Activated B cell treated with CpG ODN at 0.5 μM for 24 hours (primary cell): ENCODE measurements around the gene CERS6. TPM values are rescaled to one million over a fixed set of nuclear protein-coding genes. Genes with fewer than 3 reads are reported as not detected.

Experiments
- ATAC-seq: fragments of 200-7000 bp; cut with Tn5 transposase; one replicate; pipeline ENCODE4 v1.10.0; 2021; ENCODE audit warnings: low read depth, mild to moderate bottlenecking, moderate library complexity
- CTCF ChIA-PET: fragments of 350-600 bp; sonication (Branson Sonifier 250); formaldehyde crosslinking; loops from one replicate; lab custom pipeline; 2021; ENCODE audit warnings: antibody characterized with exemption; lab: Charles Lee
- POLR2A ChIA-PET: fragments of 350-600 bp; sonication (Branson Sonifier 250); formaldehyde crosslinking; loops from one replicate; lab custom pipeline; 2021; ENCODE audit warnings: antibody characterized with exemption; lab: Charles Lee
- DNase-seq: peaks from one replicate; pipeline ENCODE4 v3.0.0; 2022
- H3K27ac Mint-ChIP-seq: one replicate; pipeline ENCODE4 v1.8.0; 2020; ENCODE audit warnings: mixed read lengths
- H3K27me3 Mint-ChIP-seq: one replicate; pipeline ENCODE4 v1.8.0; 2021; ENCODE audit warnings: mixed read lengths
- H3K36me3 Mint-ChIP-seq: one replicate; pipeline ENCODE4 v1.8.0; 2021; ENCODE audit warnings: low read depth, mixed read lengths
- H3K4me1 Mint-ChIP-seq: one replicate; pipeline ENCODE4 v1.8.0; 2021; ENCODE audit warnings: mixed read lengths
- H3K4me3 Mint-ChIP-seq: one replicate; pipeline ENCODE4 v1.8.0; 2020; ENCODE audit warnings: mild to moderate bottlenecking, mixed read lengths
- H3K9me3 Mint-ChIP-seq: one replicate; pipeline ENCODE4 v1.8.0; 2020; ENCODE audit warnings: mixed read lengths
- CTCF ChIP-seq: fragments of 200-600 bp; IDR thresholded peaks from one replicate; pipeline ENCODE4 v1.8.0; 2022; ENCODE audit warnings: antibody characterized with exemption, mild to moderate bottlenecking
- intact Hi-C: fragments of 100-400 bp; cut with micrococcal nuclease; formaldehyde crosslinking; loops from one replicate; pipeline ENCODE4 v1.15.1; 2024
- total RNA-seq: library from RNA; stranded (reverse); gene quantifications from 2 replicates; pipeline ENCODE4 v1.2.3, GENCODE V29; 2022

CERS6 gene
- total RNA-seq, 1 donor from 2014 or later: 5.3 TPM

- ChIA-PET POLR2A (no interaction called here), CTCF (interaction anchor here (0.6 kb wide), 1 partner anchor 371 kb away, joined by 4 read pairs; no protein-coding TSS in a partner anchor)
- ATAC-seq: no peak
- intact Hi-C loops: no loop called here
- Mint-ChIP-seq H3K9me3 (no peaks in the 10 kb centered on the region), H3K36me3 (no peaks in the 10 kb centered on the region), H3K27ac (no peak overlapping the region), H3K4me1 (no peaks in the 10 kb centered on the region), H3K4me3 (no peak overlapping the region), H3K27me3 (no peaks in the 10 kb centered on the region)
- no peak for DNase-seq
- TF ChIP-seq CTCF: no peak
These were observed 349.5 kb downstream of the CERS6 start for GRCh38 chr2:168805615-168806014.

GRCh38 chr2:168809537-168809936 is 353.5 kb downstream of the CERS6 start:
- Mint-ChIP-seq H3K4me1 (no peaks in the 10 kb centered on the region), H3K36me3 (no peaks in the 10 kb centered on the region), H3K9me3 (no peaks in the 10 kb centered on the region), H3K4me3 (no peak overlapping the region), H3K27ac (no peak overlapping the region), H3K27me3 (no peaks in the 10 kb centered on the region)
- no peak for DNase-seq
- ATAC-seq: no peak
- POLR2A ChIA-PET: no interaction called here
- TF ChIP-seq CTCF: no peak
- CTCF ChIA-PET: no interaction called here
- intact Hi-C loops: no loop called here

- H3K9me3 Mint-ChIP-seq: no peaks in the 10 kb centered on the region
These were observed 354.2 kb downstream of the CERS6 start for GRCh38 chr2:168810235-168810634.

GRCh38 chr2:168811696-168812095 is 355.6 kb downstream of the CERS6 start:
- POLR2A ChIA-PET: no interaction called here

More at GRCh38 chr2:168810235-168810634, 354.2 kb downstream of the CERS6 start:
- intact Hi-C loops: no loop called here
- TF ChIP-seq CTCF: no peak
- Mint-ChIP-seq H3K27me3 (no peaks in the 10 kb centered on the region), H3K4me1 (no peaks in the 10 kb centered on the region), H3K4me3 (no peak overlapping the region), H3K36me3 (no peaks in the 10 kb centered on the region), H3K27ac (no peak overlapping the region)
- CTCF ChIA-PET: no interaction called here
- no peak for ATAC-seq
- no peak for DNase-seq
- POLR2A ChIA-PET: no interaction called here

GRCh38 chr2:168814046-168814445 is 358.0 kb downstream of the CERS6 start:
- POLR2A ChIA-PET: no interaction called here
- CTCF ChIA-PET: no interaction called here
- no peak for TF ChIP-seq CTCF
- no peaks in the 10 kb centered on the region for H3K36me3 Mint-ChIP-seq
- no peaks in the 10 kb centered on the region for H3K4me1 Mint-ChIP-seq
- H3K27ac Mint-ChIP-seq: no peak overlapping the region
- ATAC-seq (no peak), DNase-seq (no peak)
- H3K4me3 Mint-ChIP-seq: no peak overlapping the region
- no peaks in the 10 kb centered on the region for H3K9me3 Mint-ChIP-seq
- intact Hi-C loops: no loop called here
- no peaks in the 10 kb centered on the region for H3K27me3 Mint-ChIP-seq

More at GRCh38 chr2:168811696-168812095, 355.6 kb downstream of the CERS6 start:
- H3K4me1 Mint-ChIP-seq: no peaks in the 10 kb centered on the region
- no peak for ATAC-seq
- H3K27ac Mint-ChIP-seq: no peak overlapping the region
- H3K9me3 Mint-ChIP-seq: no peaks in the 10 kb centered on the region
- DNase-seq: no peak
- no peak overlapping the region for H3K4me3 Mint-ChIP-seq
- intact Hi-C loops: no loop called here
- no peak for TF ChIP-seq CTCF
- H3K27me3 Mint-ChIP-seq: no peaks in the 10 kb centered on the region
- CTCF ChIA-PET: no interaction called here
- H3K36me3 Mint-ChIP-seq: no peaks in the 10 kb centered on the region
